Measurements from ENCODE around the gene PTPN20.

PTPN20 gene

GRCh38 chr10:47051741-47052238 lies 140.6 kb downstream of the PTPN20 start:
- POLR2A ChIA-PET: no interaction called here
- CTCF ChIA-PET: interaction anchor here (1.1 kb wide), 1 partner anchor 27 kb away, joined by 3 read pairs; no protein-coding TSS in a partner anchor
- DNase-seq (ENCODE audit: extremely low spot score): no peak
- TF ChIP-seq L3MBTL2 (conservative IDR thresholded peaks at IDR 0.05) (no peak), FOXK2 (IDR thresholded peaks at IDR 0.05) (no peak), TARDBP (IDR thresholded peaks at IDR 0.05) (no peak), ARNT (IDR thresholded peaks at IDR 0.05) (no peak), HDGF (IDR thresholded peaks at IDR 0.05; ENCODE audit: borderline replicate concordance) (no peak), SUZ12 (IDR thresholded peaks at IDR 0.05) (no peak), ELF4 (IDR thresholded peaks at IDR 0.05) (no peak)
